ENCODE data around the gene NSD2. TPM values are rescaled to one million over a fixed set of nuclear protein-coding genes. Genes with fewer than 3 reads are reported as not detected.
A peak's percentile ranks its signal among the peaks of the same experiment; 100 is the strongest.
"Not testable (repeated sequence)": the region's sequence is repeated elsewhere in the genome, so short reads cannot be mapped to it uniquely, and the experiment has no call there.

NSD2 gene
- total and polyA plus RNA-seq, 9 of the 15 experiments (the other 6 are each of a cell fraction or from before 2014, with no cell fraction given): 6.4 to 126 (median 58.8) TPM

DNA sequence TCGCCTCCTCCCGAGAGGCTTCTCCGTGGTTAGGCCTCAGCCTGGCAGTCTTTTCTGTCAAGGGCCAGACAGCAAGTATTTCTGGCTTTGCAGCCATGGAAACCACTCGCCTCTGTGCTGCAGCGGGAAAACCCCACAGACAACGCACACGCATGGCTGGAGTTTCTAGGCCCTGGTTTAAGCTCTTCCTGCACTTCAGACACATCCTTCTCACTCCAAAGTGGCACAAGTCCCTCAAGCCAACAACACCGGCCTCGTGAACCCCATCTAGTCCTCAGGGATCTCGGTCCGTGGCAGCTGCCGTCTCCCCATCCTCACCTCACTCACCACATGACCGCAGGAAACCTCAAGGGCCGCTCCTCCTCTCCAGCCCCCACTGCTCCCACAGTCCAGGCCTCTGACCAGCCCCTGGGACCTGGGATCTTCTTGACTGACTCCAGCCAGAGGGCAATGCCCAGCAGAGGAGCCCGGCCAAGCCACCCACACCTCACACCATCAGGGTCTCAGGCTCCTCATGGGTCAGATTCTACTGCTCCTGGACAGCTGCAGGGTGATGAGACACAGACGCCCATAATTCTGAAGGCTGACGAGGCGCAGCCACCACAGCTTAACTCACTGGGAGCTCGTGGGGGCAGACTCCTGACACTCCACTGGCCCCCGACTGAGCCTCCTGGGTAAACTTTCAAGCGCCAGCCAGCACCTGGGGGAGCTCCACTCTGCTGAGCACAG lies 37.0 kb upstream of the NSD2 start:
- H3K27ac ChIP-seq (ENCODE audit: extremely low read depth, low read depth, low read length): no peak overlapping the region
- POLR2A ChIA-PET: interaction anchor here (0.7 to 1.0 kb wide), 2 partner anchors 9 to 49 kb away, joined by 4 read pairs; no protein-coding TSS in a partner anchor

DNA sequence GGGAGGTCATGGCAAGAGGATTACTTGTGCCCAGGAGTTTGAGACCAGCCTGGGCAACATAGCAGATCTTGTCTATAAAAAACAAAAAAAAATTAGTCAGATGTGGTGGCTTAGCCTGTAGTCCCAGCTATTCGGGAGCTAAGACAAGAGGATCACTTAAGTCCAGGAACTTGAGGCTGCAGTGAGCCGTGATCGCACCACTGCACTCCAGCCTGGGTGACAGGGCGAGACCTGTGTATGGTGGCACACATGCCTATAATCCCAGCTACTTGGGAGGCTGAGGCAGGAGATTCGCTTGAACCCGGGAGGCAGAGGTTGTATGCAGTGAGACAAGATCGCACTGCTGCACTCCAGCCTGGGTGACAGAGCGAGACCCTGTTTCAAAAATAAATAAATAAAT lies 35.4 kb upstream of the NSD2 start:
- 98% methylated on average over 8 of the region's 8 CpGs for WGBS (ENCODE audit: insufficient coverage, low coverage, missing lambda C conversion rate)
- H3K4me3 ChIP-seq; H3K79me2 ChIP-seq (ENCODE audit: control insufficient read depth, insufficient read depth, low read length); H2AFZ ChIP-seq (ENCODE audit: low read depth, low read length); POLR2A ChIA-PET; ATAC-seq; CTCF ChIA-PET (ENCODE audit: low intra/inter-chr PET ratio); intact Hi-C loops (cut with micrococcal nuclease); in situ Hi-C loops (cut with MboI); H3K9me1 ChIP-seq (ENCODE audit: control insufficient read depth, insufficient read depth, low read length); H3K27me3 ChIP-seq (ENCODE audit: control insufficient read depth in 2 of 2, insufficient read depth in 2 of 2, low read length in 2 of 2); H4K20me1 ChIP-seq (replicated peaks; ENCODE audit: control insufficient read depth, insufficient read depth, low read length); BruUV-seq (replicated peaks); DNase-seq (ENCODE audit: extremely low read depth in 1 of 4, low spot score in 3 of 4); H3K9ac ChIP-seq (ENCODE audit: insufficient read depth in 1 of 2, low read depth in 2 of 2, low read length in 2 of 2); H3K4me2 ChIP-seq (ENCODE audit: insufficient read depth, low read length); FAIRE-seq; H3K4me1 ChIP-seq (replicated peaks in 1 of 2; ENCODE audit: control insufficient read depth in 2 of 2, insufficient read depth in 2 of 2, low read length in 2 of 2); H3K9me3 ChIP-seq (replicated peaks; ENCODE audit: control insufficient read depth, insufficient read depth, low read depth, low read length); H3K27ac ChIP-seq (ENCODE audit: extremely low read depth, low read depth, low read length): not testable (repeated sequence)
- H3K36me3 ChIP-seq (ENCODE audit: control insufficient read depth, insufficient read depth, low read length): peaks cover 93% of the 10 kb centered on the region; the same call in 2 of the 3 replicates

More for the DNA sequence above, 37.0 kb upstream of the NSD2 start:
- ATAC-seq: no peak
- Histone ChIP-seq H3K4me3 (no peak overlapping the region), H3K9me1 (ENCODE audit: control insufficient read depth, insufficient read depth, low read length) (peaks cover 2% of the 10 kb centered on the region), H3K4me1 (replicated peaks in 1 of 2; ENCODE audit: control insufficient read depth in 2 of 2, insufficient read depth in 2 of 2, low read length in 2 of 2) (no peaks in the 10 kb centered on the region; a peak in 2 of 5 replicates), H4K20me1 (replicated peaks; ENCODE audit: control insufficient read depth, insufficient read depth, low read length) (peaks cover 10% of the 10 kb centered on the region), H3K79me2 (ENCODE audit: control insufficient read depth, insufficient read depth, low read length) (no peaks in the 10 kb centered on the region; the same call in 2 of the 3 replicates), H3K9ac (ENCODE audit: insufficient read depth in 1 of 2, low read depth in 2 of 2, low read length in 2 of 2) (no peak overlapping the region), H2AFZ (ENCODE audit: low read depth, low read length) (no peak overlapping the region), H3K9me3 (replicated peaks; ENCODE audit: control insufficient read depth, insufficient read depth, low read depth, low read length) (no peaks in the 10 kb centered on the region), H3K4me2 (ENCODE audit: insufficient read depth, low read length) (no peak overlapping the region), H3K36me3 (ENCODE audit: control insufficient read depth, insufficient read depth, low read length) (peaks cover 96% of the 10 kb centered on the region; the same call in 2 of the 3 replicates), H3K27me3 (ENCODE audit: control insufficient read depth in 2 of 2, insufficient read depth in 2 of 2, low read length in 2 of 2) (no peaks in the 10 kb centered on the region)
- TSS peak; percentile 22 for BruUV-seq (replicated peaks)
- in situ Hi-C loops (cut with MboI): no loop called here
- TF ChIP-seq POU5F1 (IDR thresholded peaks at IDR 0.05; ENCODE audit: borderline replicate concordance, low read depth, low read length, partially characterized antibody) (no peak), HIVEP1 (CRISPR knock-in tag; IDR thresholded peaks at IDR 0.05) (no peak), KLF10 (CRISPR knock-in tag; IDR thresholded peaks at IDR 0.05) (no peak), SLC30A9 (CRISPR knock-in tag; IDR thresholded peaks at IDR 0.05) (no peak), ZBTB17 (CRISPR knock-in tag; IDR thresholded peaks at IDR 0.05) (no peak), GATAD2B (IDR thresholded peaks at IDR 0.05; ENCODE audit: borderline replicate concordance) (no peak)
- TF ChIP-seq, protein P1, sequence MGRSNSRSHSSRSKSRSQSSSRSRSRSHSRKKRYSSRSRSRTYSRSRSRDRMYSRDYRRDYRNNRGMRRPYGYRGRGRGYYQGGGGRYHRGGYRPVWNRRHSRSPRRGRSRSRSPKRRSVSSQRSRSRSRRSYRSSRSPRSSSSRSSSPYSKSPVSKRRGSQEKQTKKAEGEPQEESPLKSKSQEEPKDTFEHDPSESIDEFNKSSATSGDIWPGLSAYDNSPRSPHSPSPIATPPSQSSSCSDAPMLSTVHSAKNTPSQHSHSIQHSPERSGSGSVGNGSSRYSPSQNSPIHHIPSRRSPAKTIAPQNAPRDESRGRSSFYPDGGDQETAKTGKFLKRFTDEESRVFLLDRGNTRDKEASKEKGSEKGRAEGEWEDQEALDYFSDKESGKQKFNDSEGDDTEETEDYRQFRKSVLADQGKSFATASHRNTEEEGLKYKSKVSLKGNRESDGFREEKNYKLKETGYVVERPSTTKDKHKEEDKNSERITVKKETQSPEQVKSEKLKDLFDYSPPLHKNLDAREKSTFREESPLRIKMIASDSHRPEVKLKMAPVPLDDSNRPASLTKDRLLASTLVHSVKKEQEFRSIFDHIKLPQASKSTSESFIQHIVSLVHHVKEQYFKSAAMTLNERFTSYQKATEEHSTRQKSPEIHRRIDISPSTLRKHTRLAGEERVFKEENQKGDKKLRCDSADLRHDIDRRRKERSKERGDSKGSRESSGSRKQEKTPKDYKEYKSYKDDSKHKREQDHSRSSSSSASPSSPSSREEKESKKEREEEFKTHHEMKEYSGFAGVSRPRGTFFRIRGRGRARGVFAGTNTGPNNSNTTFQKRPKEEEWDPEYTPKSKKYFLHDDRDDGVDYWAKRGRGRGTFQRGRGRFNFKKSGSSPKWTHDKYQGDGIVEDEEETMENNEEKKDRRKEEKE (IDR thresholded peaks at IDR 0.05; ENCODE audit: borderline replicate concordance in 1 of 2, control insufficient read depth in 1 of 2, low read depth in 2 of 2, low read length in 1 of 2): no peak
- TF ChIP-seq, protein P2, sequence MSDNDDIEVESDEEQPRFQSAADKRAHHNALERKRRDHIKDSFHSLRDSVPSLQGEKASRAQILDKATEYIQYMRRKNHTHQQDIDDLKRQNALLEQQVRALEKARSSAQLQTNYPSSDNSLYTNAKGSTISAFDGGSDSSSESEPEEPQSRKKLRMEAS (CRISPR knock-in tag; IDR thresholded peaks at IDR 0.05): no peak
- CTCF ChIA-PET (ENCODE audit: low intra/inter-chr PET ratio): interaction anchor here (1.1 kb wide), 1 partner anchor 76 kb away, joined by 3 read pairs; no protein-coding TSS in a partner anchor
- no peak for FAIRE-seq
- WGBS (ENCODE audit: insufficient coverage, low coverage, missing lambda C conversion rate): 92% methylated on average over 17 of the region's 21 CpGs
- intact Hi-C loops (cut with micrococcal nuclease): no loop called here
- no peak for DNase-seq (ENCODE audit: extremely low read depth in 1 of 4, low spot score in 3 of 4)

All from K562 (cell line).